Measurements from ENCODE around the gene OSBPL1A.

GRCh38 chr18:24273596-24273995 lies 124.0 kb downstream of the OSBPL1A start:
- no peak for TF ChIP-seq CTCF (IDR thresholded peaks at IDR 0.05)
- TF ChIP-seq POLR2A (IDR thresholded peaks at IDR 0.05), result no peak
